Activated CD4-positive, alpha-beta T cell treated with anti-CD3 and anti-CD28 coated beads for 1 hour (primary cell): ENCODE measurements around the gene PTGES2.
"Not testable (repeated sequence)": the region's sequence is repeated elsewhere in the genome, so short reads cannot be mapped to it uniquely, and the experiment has no call there.

ENCODE experiments used
- DNase-seq: peaks from one replicate; pipeline ENCODE4 v3.0.0-alpha.2; 2020

Gene PTGES2

GRCh38 chr9:128085943-128086342 is 41.6 kb downstream of the PTGES2 start:
- no peak for DNase-seq

- no peak for DNase-seq
These were observed 42.8 kb downstream of the PTGES2 start for GRCh38 chr9:128084746-128085145.

- no peak for DNase-seq
These were observed 45.4 kb downstream of the PTGES2 start for GRCh38 chr9:128082151-128082550.

- no peak for DNase-seq
These were observed 46.5 kb downstream of the PTGES2 start for GRCh38 chr9:128081056-128081455.

- no peak for DNase-seq
These were observed 47.3 kb downstream of the PTGES2 start for GRCh38 chr9:128080206-128080605.

GRCh38 chr9:128078504-128079434 is 48.8 kb downstream of the PTGES2 start:
- no peak for DNase-seq

- DNase-seq, result no peak
These were observed 49.6 kb downstream of the PTGES2 start for GRCh38 chr9:128077847-128078503.

- DNase-seq, result no peak
These were observed 54.2 kb downstream of the PTGES2 start for GRCh38 chr9:128073253-128073886.

- DNase-seq, result peak; percentile 20
These were observed 55.1 kb downstream of the PTGES2 start for GRCh38 chr9:128072144-128073021.

GRCh38 chr9:128071475-128071874 is 56.1 kb downstream of the PTGES2 start:
- DNase-seq, result not testable (repeated sequence)

- no peak for DNase-seq
These were observed 56.7 kb downstream of the PTGES2 start for GRCh38 chr9:128070874-128071273.
